Measurements from ENCODE around the gene RTL10. TPM values are rescaled to one million over a fixed set of nuclear protein-coding genes. Genes with fewer than 3 reads are reported as not detected.

Gene RTL10
- total RNA-seq, 1 donor from 2014 or later = 24.1 TPM

GRCh38 chr22:19815093-19815822 is 39.4 kb downstream of the RTL10 start:
- no peaks in the 10 kb centered on the region for H3K36me3 Mint-ChIP-seq (ENCODE audit: low read depth)
- no peaks in the 10 kb centered on the region for H3K9me3 Mint-ChIP-seq
- H3K27me3 Mint-ChIP-seq (ENCODE audit: insufficient read depth) = no peaks in the 10 kb centered on the region
- DNase-seq (ENCODE audit: low spot score) = no peak
- H3K4me1 Mint-ChIP-seq (ENCODE audit: low read depth) = no peaks in the 10 kb centered on the region
- no peak overlapping the region for H3K4me3 Mint-ChIP-seq
- H3K27ac Mint-ChIP-seq = no peak overlapping the region
- intact Hi-C loops (cut with micrococcal nuclease) = no loop called here

DNA sequence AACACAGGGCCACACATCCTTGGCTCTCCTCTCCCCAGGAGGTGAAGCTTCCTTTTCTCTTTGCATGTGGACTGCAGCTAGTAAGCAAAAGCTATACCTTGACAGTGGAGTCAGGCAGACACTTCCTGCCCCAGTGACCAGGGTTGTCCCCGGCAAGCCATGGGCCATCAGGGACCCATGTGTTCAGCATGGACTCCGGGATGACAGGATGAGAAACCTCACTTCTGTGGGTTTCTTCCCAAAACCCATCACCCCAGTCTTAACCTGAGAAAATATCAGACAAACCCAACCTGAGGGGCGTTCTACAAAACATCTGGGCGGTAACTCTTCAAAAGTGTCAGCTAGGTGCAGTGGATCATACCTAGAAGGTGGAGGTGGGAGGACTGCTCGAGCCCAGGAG is 40.2 kb downstream of the RTL10 start:
- intact Hi-C loops (cut with micrococcal nuclease) = no loop called here
- H3K4me1 Mint-ChIP-seq (ENCODE audit: low read depth) = no peaks in the 10 kb centered on the region
- DNase-seq (ENCODE audit: low spot score) = no peak
- H3K9me3 Mint-ChIP-seq = no peaks in the 10 kb centered on the region
- H3K27me3 Mint-ChIP-seq (ENCODE audit: insufficient read depth) = no peaks in the 10 kb centered on the region
- no peaks in the 10 kb centered on the region for H3K36me3 Mint-ChIP-seq (ENCODE audit: low read depth)
- no peak overlapping the region for H3K4me3 Mint-ChIP-seq
- no peak overlapping the region for H3K27ac Mint-ChIP-seq

DNA sequence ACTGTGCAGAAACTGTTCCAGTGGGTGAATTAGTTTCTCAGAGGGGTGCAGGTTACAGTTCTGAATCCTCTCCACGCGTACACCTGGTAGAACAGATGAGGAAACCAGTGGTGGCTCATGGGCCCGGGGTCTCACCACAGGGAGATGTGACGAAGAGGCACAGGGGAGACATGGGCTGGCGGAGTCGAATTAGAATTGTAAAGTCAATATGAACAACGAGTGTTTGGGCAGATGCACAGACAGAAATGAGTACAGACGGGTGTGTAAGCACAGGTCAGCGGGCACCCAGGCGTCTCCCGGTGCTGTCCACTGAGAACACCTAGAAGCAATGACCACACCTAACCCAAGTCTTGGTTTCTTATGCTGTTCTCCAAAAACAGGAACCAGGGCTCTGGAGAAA is 41.8 kb downstream of the RTL10 start:
- Mint-ChIP-seq H3K36me3 (ENCODE audit: low read depth) (no peaks in the 10 kb centered on the region), H3K4me1 (ENCODE audit: low read depth) (no peaks in the 10 kb centered on the region), H3K27me3 (ENCODE audit: insufficient read depth) (no peaks in the 10 kb centered on the region), H3K9me3 (no peaks in the 10 kb centered on the region), H3K4me3 (no peak overlapping the region), H3K27ac (no peak overlapping the region)
- intact Hi-C loops (cut with micrococcal nuclease) = no loop called here
- no peak for DNase-seq (ENCODE audit: low spot score)

DNA sequence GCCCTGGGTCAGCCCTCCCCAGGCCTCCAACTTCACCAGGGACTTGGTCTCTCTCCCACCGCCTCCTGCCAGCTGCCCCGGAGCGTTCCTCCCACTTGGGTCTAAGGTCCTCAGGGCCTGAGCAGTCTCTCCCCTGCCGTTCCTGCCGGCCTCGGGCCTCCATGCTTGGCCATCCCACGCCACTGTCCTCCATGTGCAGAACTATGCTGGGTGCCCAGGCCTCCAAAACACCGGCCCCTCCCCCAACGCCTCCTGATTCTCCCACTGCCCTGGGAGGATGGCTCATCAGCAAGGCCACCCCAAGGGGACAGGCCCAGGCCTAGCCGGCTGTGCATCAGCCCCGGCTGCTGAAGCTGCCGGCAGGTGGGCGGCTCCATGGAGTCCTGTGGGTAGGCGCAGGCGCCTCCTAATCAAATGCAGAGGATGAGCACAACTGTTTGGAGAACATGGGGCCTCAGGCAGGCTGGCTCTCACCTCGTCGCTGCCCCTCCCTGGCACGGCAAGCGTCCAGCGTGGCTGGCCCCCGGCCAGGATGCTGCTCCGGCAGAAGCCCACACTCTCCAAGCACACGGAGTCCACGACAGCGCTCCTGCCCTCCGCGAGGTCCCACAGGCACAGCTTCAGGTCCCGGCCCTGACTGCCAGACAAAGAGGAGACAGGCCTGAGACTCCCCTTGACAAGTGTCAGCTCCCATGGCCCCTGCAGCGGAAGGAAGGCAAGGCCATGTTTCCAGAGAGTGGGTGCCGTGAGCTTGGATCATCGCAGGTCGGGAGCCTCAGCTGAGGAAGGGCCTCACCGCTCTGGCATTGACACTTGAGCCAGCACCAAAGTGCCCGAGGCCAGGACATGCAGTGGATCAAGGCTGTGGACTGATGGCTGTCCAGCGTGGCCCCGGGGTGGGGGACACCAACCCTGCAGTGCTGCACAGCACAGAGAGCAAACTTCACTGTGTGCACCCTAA is 42.6 kb downstream of the RTL10 start:
- Mint-ChIP-seq H3K36me3 (ENCODE audit: low read depth) (no peaks in the 10 kb centered on the region), H3K27ac (no peak overlapping the region), H3K4me1 (ENCODE audit: low read depth) (no peaks in the 10 kb centered on the region), H3K27me3 (ENCODE audit: insufficient read depth) (no peaks in the 10 kb centered on the region), H3K9me3 (no peaks in the 10 kb centered on the region), H3K4me3 (no peak overlapping the region)
- no peak for DNase-seq (ENCODE audit: low spot score)
- intact Hi-C loops (cut with micrococcal nuclease) = no loop called here

GRCh38 chr22:19811211-19811621 is 43.5 kb downstream of the RTL10 start:
- no peaks in the 10 kb centered on the region for H3K27me3 Mint-ChIP-seq (ENCODE audit: insufficient read depth)
- no peak overlapping the region for H3K27ac Mint-ChIP-seq
- intact Hi-C loops (cut with micrococcal nuclease) = no loop called here
- H3K36me3 Mint-ChIP-seq (ENCODE audit: low read depth) = no peaks in the 10 kb centered on the region
- no peak for DNase-seq (ENCODE audit: low spot score)
- H3K4me1 Mint-ChIP-seq (ENCODE audit: low read depth) = no peaks in the 10 kb centered on the region
- H3K4me3 Mint-ChIP-seq = no peak overlapping the region
- no peaks in the 10 kb centered on the region for H3K9me3 Mint-ChIP-seq

GRCh38 chr22:19810381-19811201 is 44.1 kb downstream of the RTL10 start:
- H3K4me3 Mint-ChIP-seq = no peak overlapping the region
- DNase-seq (ENCODE audit: low spot score) = no peak
- intact Hi-C loops (cut with micrococcal nuclease) = no loop called here
- no peaks in the 10 kb centered on the region for H3K9me3 Mint-ChIP-seq
- no peak overlapping the region for H3K27ac Mint-ChIP-seq
- no peaks in the 10 kb centered on the region for H3K36me3 Mint-ChIP-seq (ENCODE audit: low read depth)
- H3K4me1 Mint-ChIP-seq (ENCODE audit: low read depth) = no peaks in the 10 kb centered on the region
- no peaks in the 10 kb centered on the region for H3K27me3 Mint-ChIP-seq (ENCODE audit: insufficient read depth)

DNA sequence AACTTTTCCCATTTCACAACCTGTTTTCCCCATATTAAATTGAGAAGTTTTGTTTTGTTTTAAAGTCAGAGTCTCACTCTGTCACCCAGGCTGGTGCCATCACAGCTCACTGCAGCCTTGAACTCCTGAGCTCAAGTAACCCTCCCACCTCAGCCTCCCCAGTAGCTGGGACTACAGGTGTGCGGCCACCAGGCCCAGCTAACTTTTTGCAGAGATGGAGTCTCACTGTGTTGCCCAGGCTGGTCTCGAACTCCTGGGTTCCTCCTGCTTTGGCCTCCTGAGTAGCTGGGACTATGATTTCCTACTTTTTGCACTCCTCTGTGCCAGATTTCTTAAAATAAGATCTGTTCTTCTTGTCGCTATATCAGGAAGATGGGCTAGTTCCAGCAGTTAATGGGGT is 44.9 kb downstream of the RTL10 start:
- no peaks in the 10 kb centered on the region for H3K9me3 Mint-ChIP-seq
- H3K4me3 Mint-ChIP-seq = no peak overlapping the region
- H3K36me3 Mint-ChIP-seq (ENCODE audit: low read depth) = no peaks in the 10 kb centered on the region
- intact Hi-C loops (cut with micrococcal nuclease) = no loop called here
- DNase-seq (ENCODE audit: low spot score) = no peak
- H3K4me1 Mint-ChIP-seq (ENCODE audit: low read depth) = no peaks in the 10 kb centered on the region
- H3K27ac Mint-ChIP-seq = no peak overlapping the region
- no peaks in the 10 kb centered on the region for H3K27me3 Mint-ChIP-seq (ENCODE audit: insufficient read depth)

- no peaks in the 10 kb centered on the region for H3K4me1 Mint-ChIP-seq (ENCODE audit: low read depth)
- H3K36me3 Mint-ChIP-seq (ENCODE audit: low read depth) = no peaks in the 10 kb centered on the region
- H3K27ac Mint-ChIP-seq = no peak overlapping the region
- intact Hi-C loops (cut with micrococcal nuclease) = no loop called here
- H3K9me3 Mint-ChIP-seq = no peaks in the 10 kb centered on the region
- no peak overlapping the region for H3K4me3 Mint-ChIP-seq
- no peaks in the 10 kb centered on the region for H3K27me3 Mint-ChIP-seq (ENCODE audit: insufficient read depth)
- no peak for DNase-seq (ENCODE audit: low spot score)
Measured at GRCh38 chr22:19808873-19809478, 45.7 kb downstream of the RTL10 start.

DNA sequence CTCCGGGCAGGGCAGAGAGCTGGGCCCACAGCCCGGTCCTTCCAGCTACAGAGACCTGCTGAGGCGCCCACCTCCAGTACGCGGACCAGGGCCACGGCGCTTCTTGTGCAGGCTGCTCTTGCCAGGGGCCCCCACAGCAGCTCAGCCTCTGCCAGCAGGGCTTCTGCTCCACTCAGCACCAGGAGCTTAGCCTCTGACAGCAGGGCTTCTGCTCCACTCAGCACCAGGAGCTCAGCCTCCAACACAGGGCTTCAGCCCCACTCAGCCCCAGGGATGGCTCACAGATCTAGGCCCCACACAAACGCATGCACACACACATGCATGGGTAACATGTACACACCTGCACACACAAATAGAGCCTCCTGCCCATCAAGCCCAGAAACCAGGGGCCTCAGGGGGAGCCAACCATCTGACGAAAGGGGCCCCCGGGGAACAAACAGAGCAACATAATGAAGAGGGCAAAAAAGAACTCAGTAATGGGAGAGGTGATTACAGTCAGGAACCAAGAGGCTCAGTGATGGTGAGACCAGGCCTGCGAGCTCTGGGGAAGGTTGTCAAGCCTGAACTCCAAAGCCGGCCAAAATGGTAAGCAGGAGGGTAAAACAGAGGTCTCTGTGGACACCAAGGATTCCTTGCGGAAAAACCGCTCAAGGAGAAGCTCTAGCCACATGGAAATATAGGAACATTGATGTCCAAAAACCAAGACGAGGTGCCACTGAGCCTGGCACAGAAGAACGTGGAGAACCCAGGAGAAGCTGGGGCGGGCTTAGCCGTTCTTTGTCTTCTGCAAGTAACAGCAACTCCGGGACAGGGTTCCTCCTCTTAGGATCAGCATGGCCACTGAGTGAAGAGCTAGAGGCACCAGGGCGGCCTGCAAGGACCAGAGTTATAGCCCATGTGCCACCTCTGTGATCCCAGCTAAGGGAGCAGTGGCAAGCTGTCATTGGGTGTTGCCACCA is 46.5 kb downstream of the RTL10 start:
- intact Hi-C loops (cut with micrococcal nuclease) = no loop called here
- Mint-ChIP-seq H3K9me3 (no peaks in the 10 kb centered on the region), H3K4me1 (ENCODE audit: low read depth) (no peaks in the 10 kb centered on the region), H3K27me3 (ENCODE audit: insufficient read depth) (no peaks in the 10 kb centered on the region), H3K36me3 (ENCODE audit: low read depth) (no peaks in the 10 kb centered on the region), H3K4me3 (no peak overlapping the region), H3K27ac (no peak overlapping the region)
- DNase-seq (ENCODE audit: low spot score) = no peak

- no peaks in the 10 kb centered on the region for H3K4me1 Mint-ChIP-seq (ENCODE audit: low read depth)
- no peak overlapping the region for H3K27ac Mint-ChIP-seq
- intact Hi-C loops (cut with micrococcal nuclease) = no loop called here
- H3K4me3 Mint-ChIP-seq = no peak overlapping the region
- DNase-seq (ENCODE audit: low spot score) = no peak
- no peaks in the 10 kb centered on the region for H3K9me3 Mint-ChIP-seq
- H3K27me3 Mint-ChIP-seq (ENCODE audit: insufficient read depth) = no peaks in the 10 kb centered on the region
- H3K36me3 Mint-ChIP-seq (ENCODE audit: low read depth) = no peaks in the 10 kb centered on the region
Measured at GRCh38 chr22:19807161-19807913, 47.3 kb downstream of the RTL10 start.
